Right ventricle myocardium inferior (tissue), 1 donor: ENCODE data around the gene CACNB1. TPM values are rescaled to one million over a fixed set of nuclear protein-coding genes. Genes with fewer than 3 reads are reported as not detected.

Source experiments
- ATAC-seq: fragments of 200-7000 bp; cut with Tn5 transposase; one replicate; pipeline ENCODE4 v1.9.1; 2020; ENCODE audit warnings: mild to moderate bottlenecking, moderate library complexity
- DNase-seq: peaks from one replicate; pipeline ENCODE4 v3.0.0; 2021; ENCODE audit errors: missing footprints
- intact Hi-C: fragments of 100-400 bp; cut with DNase I; formaldehyde crosslinking; loops from one replicate; pipeline ENCODE4 v1.11.0; 2022
- long read RNA-seq: library from polyadenylated mRNA; unstranded; transcript quantifications from one replicate; pipeline ENCODE4 v2.0.0, GENCODE V29; 2021
- total RNA-seq: library from RNA; stranded (reverse); fragmentation: NEBNext Ultra II Directional; extraction: Animal tissue kit (Norgen Biotek cat#: 25700); gene quantifications from one replicate; pipeline ENCODE4 v1.2.1, GENCODE V29; 2021
- donor health status: DM: no; HTN: yes; CAD: no; lungs with severe emphysema.

Gene CACNB1
- total RNA-seq = 7.4 TPM
- long read RNA-seq, partial matches to known transcripts = 0 of 3 reads
- long read RNA-seq, other reads (novel, unspliced or antisense) = 0 of 3 reads

DNA sequence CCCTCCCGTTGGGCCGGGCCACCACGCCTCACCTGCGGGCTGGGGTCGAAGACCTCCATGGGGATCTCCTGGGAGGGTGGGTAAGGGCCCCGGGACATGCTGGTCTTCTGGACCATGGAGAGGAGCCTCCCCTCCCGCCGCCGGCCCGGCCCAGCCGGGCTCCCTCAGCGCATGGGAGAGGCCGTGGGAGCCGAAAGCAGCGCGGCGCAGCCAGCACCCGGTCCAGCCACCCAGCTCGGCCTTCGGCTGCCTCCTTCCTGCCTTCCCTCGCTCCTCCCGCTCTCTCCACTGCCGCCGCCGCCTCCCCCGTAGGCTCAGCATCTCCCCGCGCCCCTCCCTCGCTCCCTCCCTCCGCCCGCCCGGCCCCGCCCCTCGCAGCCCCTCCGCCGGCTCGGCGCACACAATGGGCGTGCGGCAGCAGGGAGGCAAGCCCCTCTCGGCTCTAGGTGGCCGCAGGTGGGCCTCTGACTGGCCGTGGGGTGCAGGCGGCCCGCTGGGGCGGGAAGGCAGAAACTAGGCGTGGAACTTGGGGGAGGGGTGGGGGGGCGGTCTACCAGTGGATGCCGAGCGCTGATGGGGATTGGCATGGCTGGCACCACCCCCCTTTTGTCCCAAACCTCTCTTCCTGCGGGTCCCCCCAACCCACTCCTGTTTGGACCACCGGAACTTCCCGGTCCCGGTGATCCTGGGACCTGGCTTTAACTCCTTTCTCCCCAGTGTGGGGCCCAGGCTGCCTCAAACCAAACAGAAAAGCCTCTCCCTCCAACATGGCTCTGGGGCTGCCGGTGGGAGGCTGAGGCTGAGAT, at the start of gene CACNB1:
CACNB1 (minus strand) TSS at position 290 of the 806 bp plus-strand sequence; CDS start at position 116, 174 bp downstream.
- ATAC-seq (peak; percentile 79), DNase-seq (peak; percentile 82)
- intact Hi-C loops = no loop called here

DNA sequence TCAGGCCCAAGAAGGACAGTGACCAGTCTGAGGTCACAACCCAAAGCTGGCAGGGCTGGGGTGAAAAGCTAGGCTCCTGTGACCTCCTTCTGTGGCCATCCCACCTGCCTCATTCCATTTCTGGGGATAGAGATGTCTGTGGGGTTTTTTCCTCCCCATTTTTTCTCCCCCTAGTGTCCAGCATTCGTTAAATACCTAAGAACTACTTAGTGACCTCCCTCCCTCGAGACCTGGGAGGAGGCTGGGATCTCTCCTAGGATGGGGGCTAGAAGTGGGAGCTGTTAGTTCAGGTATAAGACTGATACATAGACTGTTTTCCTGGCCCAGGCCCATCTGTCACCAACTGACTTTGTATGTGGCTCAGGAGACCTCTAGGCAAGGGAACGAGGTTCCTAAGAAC, 48.8 kb upstream of the CACNB1 start:
- intact Hi-C loops = loop anchor here (10.0 kb wide), 1 partner anchor 261 kb away; no protein-coding TSS in a partner anchor
- no peak for DNase-seq
- no peak for ATAC-seq

DNA sequence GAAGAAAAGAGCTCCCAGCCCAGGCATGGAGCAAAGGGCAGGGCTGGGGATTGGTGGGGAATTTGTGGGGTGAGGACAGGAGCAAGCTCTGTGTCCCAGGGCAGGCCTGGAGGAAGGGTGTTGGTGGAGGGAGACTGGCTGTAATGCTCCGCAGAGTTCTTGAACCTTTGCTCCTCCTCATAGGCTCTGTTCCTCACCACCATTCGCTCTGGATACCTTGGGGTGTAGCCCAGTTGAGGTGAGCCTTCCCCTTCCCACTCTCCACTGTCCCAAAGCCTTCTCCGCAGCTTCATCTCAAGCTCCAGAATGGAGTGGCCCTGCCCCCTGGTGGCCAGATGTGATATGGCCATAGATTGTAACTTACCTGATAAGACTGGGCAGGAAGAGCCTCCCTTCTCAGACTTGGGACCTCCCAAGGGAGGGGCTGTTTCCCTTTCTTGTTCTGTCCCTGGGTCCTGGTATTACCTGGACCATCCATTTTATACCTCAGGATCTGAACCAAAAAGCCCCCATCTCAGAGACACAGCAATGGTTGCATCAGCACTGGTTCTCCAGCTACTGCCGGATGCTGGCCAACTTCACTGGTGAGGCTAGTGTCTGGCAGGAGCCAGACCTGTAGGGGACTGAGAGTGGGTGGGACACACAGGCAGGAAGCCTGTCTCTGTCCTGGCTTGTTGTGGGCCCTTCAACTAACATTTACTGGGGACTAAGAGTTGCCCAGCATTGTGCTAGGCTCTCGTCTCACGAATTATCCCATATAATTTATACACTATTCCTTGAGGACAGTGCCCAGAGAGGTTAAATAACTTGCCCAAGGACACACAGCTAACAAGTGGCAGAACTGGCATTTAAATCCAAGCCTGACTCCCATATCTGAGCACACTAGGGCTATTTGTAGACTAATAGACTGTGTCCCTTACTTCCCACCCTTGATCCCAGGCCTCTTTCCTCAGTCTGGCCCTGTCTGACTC, 47.4 kb upstream of the CACNB1 start:
- intact Hi-C loops = loop anchor here (10.0 kb wide), 1 partner anchor 260 kb away; no protein-coding TSS in a partner anchor
- peak; percentile 90 for ATAC-seq

DNA sequence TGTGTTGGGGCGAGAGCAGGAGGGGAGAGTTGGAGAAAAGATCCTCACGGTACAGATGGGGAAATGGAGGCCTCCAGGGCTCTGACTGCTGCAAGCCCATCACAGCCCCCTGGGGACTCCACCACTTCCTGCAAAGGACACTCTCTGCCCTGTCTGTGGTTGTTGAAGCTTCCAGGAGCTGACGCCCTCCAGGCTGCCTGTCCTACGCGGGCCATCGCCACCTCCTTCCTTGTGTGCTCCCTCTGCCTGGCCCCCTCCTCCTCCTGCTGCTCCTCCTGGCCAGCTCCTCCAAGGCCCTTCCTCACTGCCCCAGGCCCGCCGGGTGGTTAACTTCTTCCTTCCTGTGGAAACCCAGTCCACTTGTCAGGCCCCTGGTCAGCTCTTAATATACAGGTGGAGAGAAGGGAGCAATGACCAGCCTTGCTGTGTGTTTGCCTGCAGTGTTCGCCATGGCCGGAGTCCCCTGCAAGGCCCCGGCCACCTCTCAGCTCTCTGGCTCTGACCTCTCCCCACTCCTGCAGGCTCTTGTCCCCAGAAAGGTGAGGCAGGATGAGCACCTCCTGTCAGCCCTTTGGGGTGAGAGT, 46.6 kb upstream of the CACNB1 start:
- ATAC-seq (peak; percentile 34), DNase-seq (no peak)
- intact Hi-C loops = loop anchor here (10.0 kb wide), 1 partner anchor 259 kb away; no protein-coding TSS in a partner anchor

More for the DNA sequence above, 47.4 kb upstream of the CACNB1 start:
- DNase-seq = peak; percentile 91

- intact Hi-C loops = loop anchor here (10.0 kb wide), 1 partner anchor 258 kb away; no protein-coding TSS in a partner anchor
- ATAC-seq (no peak), DNase-seq (no peak)
These were observed 45.7 kb upstream of the CACNB1 start for GRCh38 chr17:39243155-39243554.

DNA sequence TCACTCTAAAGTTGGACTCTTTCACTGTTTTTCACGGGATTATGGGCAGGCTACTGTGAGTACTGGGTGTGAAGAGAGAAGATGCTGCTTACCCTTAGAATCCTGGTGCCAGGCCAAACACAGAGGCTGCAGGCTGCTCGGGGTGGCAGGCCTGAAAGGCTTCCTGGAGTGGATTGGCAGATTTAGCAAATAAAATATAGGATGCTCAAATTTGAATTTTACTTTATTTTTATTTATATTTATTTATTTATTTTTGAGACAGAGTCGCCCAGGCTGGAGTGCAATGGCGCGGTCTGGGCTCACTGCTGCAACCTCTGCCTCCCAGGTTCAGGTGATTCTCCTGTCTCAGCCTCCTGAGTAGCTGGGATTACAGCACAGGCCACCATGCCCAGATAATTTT, 43.2 kb upstream of the CACNB1 start:
- DNase-seq = no peak
- intact Hi-C loops = loop anchor here (10.0 kb wide), 1 partner anchor 256 kb away; no protein-coding TSS in a partner anchor
- no peak for ATAC-seq

DNA sequence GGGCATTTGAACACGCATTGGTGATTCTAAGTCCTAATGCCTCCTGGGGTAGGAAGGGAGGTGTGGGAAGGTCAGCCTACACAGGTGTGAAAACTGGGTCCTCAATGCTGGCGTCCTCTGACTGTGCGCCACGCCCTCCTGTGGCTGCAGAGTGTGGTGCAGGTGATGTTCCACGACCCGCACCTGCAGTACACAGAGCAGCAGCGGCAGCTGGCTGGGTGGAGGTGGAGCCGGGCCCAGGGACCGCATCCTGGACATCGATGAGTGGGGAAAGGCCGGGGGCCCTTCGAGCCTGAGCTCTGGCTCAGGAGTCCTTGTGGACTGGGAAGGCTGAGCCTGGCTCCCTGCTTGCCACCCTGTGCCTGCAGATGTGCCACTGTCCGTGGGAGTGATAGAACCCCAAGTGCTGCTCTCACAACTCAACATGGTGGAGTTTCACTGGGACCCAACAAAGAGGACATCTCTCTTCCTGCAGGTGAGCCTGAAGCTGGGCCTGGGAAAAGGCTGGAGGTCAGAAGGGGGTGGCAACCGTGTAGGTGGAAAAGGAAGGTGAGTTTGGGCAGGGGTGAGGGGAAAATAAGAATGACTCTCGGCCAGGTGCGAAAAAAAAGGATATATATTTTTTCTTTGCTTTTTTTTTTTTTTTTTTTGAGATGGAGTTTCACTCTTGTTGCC, 42.3 kb upstream of the CACNB1 start:
- no peak for DNase-seq
- ATAC-seq = peak; percentile 33
- intact Hi-C loops = loop anchor here (10.0 kb wide), 1 partner anchor 255 kb away; no protein-coding TSS in a partner anchor

DNA sequence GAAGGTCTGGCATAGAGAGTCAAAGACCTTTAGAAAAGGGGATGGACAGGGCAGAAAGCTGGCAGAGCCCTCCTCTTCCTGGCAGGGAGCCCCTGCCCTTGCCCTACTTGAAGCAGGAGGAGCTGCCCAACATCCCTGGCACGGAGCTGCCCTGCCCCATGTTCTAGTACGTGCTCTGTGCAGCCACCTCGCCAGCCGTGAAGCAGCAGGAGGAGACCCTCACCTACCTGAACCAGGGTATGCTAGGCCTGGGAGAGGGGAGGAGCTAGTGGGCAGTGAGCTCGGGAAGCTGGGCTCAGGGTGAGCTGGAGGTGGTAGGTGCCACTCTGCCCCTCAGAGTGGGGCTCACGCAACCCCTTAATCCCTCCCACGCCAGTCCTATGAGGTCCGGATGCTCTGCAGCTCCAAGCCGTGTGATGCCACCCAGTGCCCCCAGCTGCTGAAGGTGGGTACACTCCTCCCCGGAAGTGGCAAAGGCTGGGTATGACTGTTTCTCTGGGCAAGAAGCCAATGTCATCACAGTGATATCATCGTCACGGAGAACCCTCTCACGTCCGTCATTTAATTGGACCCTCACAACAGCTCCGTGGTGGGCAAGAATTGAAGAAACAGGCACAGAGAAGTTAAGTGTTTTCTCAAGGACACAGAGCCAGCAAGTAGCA, 41.0 kb upstream of the CACNB1 start:
- intact Hi-C loops = no loop called here
- DNase-seq (peak; percentile 80), ATAC-seq (peak; percentile 72)

- intact Hi-C loops = no loop called here
- ATAC-seq (no peak), DNase-seq (no peak)
These were observed 40.1 kb upstream of the CACNB1 start for GRCh38 chr17:39237586-39237985.

GRCh38 chr17:39236981-39237441, 39.5 kb upstream of the CACNB1 start:
- intact Hi-C loops = no loop called here
- DNase-seq (no peak), ATAC-seq (no peak)

- ATAC-seq (no peak), DNase-seq (no peak)
- intact Hi-C loops = no loop called here
These were observed 39.0 kb upstream of the CACNB1 start for GRCh38 chr17:39236450-39236927.

GRCh38 chr17:39235555-39236449, 38.3 kb upstream of the CACNB1 start:
- intact Hi-C loops = no loop called here
- ATAC-seq = no peak
- no peak for DNase-seq

GRCh38 chr17:39231591-39232551, 34.4 kb upstream of the CACNB1 start:
- ATAC-seq = peak; percentile 81
- peak; percentile 69 for DNase-seq
- intact Hi-C loops = loop anchor here (2.0 kb wide), 1 partner anchor 23 kb away; no protein-coding TSS in a partner anchor

DNA sequence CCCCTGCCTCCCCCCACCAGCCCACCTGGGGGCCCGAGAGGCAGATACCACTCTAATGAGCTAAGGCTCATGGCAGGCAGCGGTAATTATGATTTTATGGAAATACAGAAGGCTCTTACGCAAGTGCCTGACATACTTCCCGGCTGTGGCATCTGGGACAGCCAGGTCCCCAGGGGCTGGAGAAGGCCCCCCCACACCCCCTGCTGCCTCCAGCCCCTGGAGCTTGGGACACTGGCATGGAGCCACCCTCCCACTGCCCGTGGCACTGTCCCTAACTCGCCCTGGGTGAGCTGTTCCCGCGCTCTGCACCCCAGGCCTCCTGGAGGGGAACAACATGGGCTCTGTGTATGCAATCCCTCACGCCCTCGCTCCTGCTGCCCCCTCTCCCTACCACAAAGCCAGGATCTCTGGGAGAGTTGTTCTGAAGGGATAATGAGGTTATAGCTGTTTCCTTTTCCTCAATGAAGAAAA, 33.7 kb upstream of the CACNB1 start:
- intact Hi-C loops = no loop called here
- ATAC-seq = no peak
- DNase-seq = no peak

GRCh38 chr17:39230361-39230760, 32.9 kb upstream of the CACNB1 start:
- intact Hi-C loops = no loop called here
- ATAC-seq = no peak
- DNase-seq = no peak
